ENCODE data around the gene SUPT20HL1. TPM values are rescaled to one million over a fixed set of nuclear protein-coding genes. Genes with fewer than 3 reads are reported as not detected.
"Not testable (repeated sequence)": the region's sequence is repeated elsewhere in the genome, so short reads cannot be mapped to it uniquely, and the experiment has no call there.

Gene SUPT20HL1
- total RNA-seq, 2 experiments from 2014 or later, result not detected

DNA sequence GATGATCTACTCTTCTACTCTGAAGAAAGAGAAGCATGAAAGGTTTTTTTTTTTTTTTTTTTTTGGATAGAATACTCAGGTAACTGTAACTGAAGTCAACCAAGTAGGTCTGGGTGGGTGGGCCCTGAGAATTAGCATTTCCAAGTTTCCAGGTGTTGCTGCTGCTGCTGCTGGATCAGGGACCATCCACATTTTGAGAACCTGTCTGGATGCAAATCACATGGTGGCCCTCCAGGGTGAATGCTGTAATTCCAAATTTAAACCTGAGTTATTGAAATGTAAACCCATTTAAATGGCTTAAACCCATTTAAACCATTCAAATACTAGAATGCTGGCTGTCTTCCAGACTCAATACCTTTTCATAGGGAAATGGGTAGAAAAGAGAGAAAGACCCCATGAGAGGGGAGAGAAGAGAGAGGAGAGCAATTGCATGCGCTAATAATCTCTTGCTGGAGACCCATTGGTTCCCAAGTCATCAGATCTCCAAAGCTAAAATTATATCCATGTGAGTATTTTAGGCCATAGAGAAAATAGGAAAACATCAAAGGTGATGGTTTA is 17.6 kb downstream of the SUPT20HL1 start:
- no peak overlapping the region for H3K4me2 ChIP-seq (ENCODE audit: low read length)
- H4K20me1 ChIP-seq (ENCODE audit: insufficient read depth, low read length), result no peaks in the 10 kb centered on the region
- ChIA-PET CTCF (ENCODE audit: unreplicated experiment) (no interaction called here), POLR2A (no interaction called here)
- H3K4me1 ChIP-seq (ENCODE audit: insufficient read depth, low read length, poor library complexity, severe bottlenecking), result no peaks in the 10 kb centered on the region
- no peaks in the 10 kb centered on the region for H3K9me2 ChIP-seq (ENCODE audit: insufficient read depth, low read length)
- H3K27ac ChIP-seq (ENCODE audit: low read depth, low read length, poor library complexity, severe bottlenecking), result no peak overlapping the region
- no peaks in the 10 kb centered on the region for H3K79me2 ChIP-seq (ENCODE audit: insufficient read depth, low read depth, low read length)
- H3K4me3 ChIP-seq (ENCODE audit: low read depth, low read length, poor library complexity, severe bottlenecking), result no peak overlapping the region
- DNase-seq (ENCODE audit: low spot score), result no peak
- no peak for TF ChIP-seq EZH2phosphoT487 (IDR thresholded peaks at IDR 0.05; ENCODE audit: borderline replicate concordance, low read depth, low read length)
- TF ChIP-seq, protein P1, sequence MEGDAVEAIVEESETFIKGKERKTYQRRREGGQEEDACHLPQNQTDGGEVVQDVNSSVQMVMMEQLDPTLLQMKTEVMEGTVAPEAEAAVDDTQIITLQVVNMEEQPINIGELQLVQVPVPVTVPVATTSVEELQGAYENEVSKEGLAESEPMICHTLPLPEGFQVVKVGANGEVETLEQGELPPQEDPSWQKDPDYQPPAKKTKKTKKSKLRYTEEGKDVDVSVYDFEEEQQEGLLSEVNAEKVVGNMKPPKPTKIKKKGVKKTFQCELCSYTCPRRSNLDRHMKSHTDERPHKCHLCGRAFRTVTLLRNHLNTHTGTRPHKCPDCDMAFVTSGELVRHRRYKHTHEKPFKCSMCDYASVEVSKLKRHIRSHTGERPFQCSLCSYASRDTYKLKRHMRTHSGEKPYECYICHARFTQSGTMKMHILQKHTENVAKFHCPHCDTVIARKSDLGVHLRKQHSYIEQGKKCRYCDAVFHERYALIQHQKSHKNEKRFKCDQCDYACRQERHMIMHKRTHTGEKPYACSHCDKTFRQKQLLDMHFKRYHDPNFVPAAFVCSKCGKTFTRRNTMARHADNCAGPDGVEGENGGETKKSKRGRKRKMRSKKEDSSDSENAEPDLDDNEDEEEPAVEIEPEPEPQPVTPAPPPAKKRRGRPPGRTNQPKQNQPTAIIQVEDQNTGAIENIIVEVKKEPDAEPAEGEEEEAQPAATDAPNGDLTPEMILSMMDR (conservative IDR thresholded peaks at IDR 0.05; ENCODE audit: low read length), result no peak
- no TSS peak for BruUV-seq (replicated peaks)
- H3K9me3 ChIP-seq (ENCODE audit: low read length), result no peaks in the 10 kb centered on the region
- H2AFZ ChIP-seq (ENCODE audit: low read length), result no peak overlapping the region
- no peaks in the 10 kb centered on the region for H3K36me3 ChIP-seq (ENCODE audit: insufficient read depth, low read length)
- intact Hi-C loops (cut with micrococcal nuclease; ENCODE audit: unreplicated experiment), result no loop called here

DNA sequence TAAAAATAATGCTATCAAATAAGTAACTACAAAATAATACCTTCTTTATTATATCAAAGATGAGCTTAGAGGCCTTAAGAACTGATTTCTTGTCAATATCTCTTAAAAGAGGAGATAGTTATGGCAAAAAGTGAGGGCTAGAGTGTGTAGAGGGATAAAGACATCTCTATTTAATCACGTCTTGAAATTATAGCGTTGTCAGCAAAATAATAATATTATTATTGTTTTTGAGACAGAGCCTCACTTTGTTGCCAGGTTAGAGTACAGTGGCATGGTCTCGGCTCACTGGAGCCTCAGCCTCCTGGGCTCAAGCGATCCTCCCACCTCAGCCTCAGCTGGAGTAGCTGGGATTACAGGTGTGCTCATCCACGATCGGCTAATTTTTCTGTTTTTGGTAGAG is 18.3 kb downstream of the SUPT20HL1 start:
- Histone ChIP-seq H3K9me2 (ENCODE audit: insufficient read depth, low read length) (no peaks in the 10 kb centered on the region), H3K4me3 (ENCODE audit: low read depth, low read length, poor library complexity, severe bottlenecking) (no peak overlapping the region), H4K20me1 (ENCODE audit: insufficient read depth, low read length) (no peaks in the 10 kb centered on the region), H3K4me2 (ENCODE audit: low read length) (no peak overlapping the region), H2AFZ (ENCODE audit: low read length) (no peak overlapping the region), H3K9me3 (ENCODE audit: low read length) (no peaks in the 10 kb centered on the region), H3K36me3 (ENCODE audit: insufficient read depth, low read length) (no peaks in the 10 kb centered on the region), H3K27ac (ENCODE audit: low read depth, low read length, poor library complexity, severe bottlenecking) (no peak overlapping the region), H3K79me2 (ENCODE audit: insufficient read depth, low read depth, low read length) (no peaks in the 10 kb centered on the region), H3K4me1 (ENCODE audit: insufficient read depth, low read length, poor library complexity, severe bottlenecking) (no peaks in the 10 kb centered on the region)
- CTCF ChIA-PET (ENCODE audit: unreplicated experiment), result no interaction called here
- intact Hi-C loops (cut with micrococcal nuclease; ENCODE audit: unreplicated experiment), result no loop called here
- POLR2A ChIA-PET, result no interaction called here
- BruUV-seq (replicated peaks), result no TSS peak
- TF ChIP-seq EZH2phosphoT487 (IDR thresholded peaks at IDR 0.05; ENCODE audit: borderline replicate concordance, low read depth, low read length), result no peak
- TF ChIP-seq, protein P1 (conservative IDR thresholded peaks at IDR 0.05; ENCODE audit: low read length), result no peak
- no peak for DNase-seq (ENCODE audit: low spot score)

DNA sequence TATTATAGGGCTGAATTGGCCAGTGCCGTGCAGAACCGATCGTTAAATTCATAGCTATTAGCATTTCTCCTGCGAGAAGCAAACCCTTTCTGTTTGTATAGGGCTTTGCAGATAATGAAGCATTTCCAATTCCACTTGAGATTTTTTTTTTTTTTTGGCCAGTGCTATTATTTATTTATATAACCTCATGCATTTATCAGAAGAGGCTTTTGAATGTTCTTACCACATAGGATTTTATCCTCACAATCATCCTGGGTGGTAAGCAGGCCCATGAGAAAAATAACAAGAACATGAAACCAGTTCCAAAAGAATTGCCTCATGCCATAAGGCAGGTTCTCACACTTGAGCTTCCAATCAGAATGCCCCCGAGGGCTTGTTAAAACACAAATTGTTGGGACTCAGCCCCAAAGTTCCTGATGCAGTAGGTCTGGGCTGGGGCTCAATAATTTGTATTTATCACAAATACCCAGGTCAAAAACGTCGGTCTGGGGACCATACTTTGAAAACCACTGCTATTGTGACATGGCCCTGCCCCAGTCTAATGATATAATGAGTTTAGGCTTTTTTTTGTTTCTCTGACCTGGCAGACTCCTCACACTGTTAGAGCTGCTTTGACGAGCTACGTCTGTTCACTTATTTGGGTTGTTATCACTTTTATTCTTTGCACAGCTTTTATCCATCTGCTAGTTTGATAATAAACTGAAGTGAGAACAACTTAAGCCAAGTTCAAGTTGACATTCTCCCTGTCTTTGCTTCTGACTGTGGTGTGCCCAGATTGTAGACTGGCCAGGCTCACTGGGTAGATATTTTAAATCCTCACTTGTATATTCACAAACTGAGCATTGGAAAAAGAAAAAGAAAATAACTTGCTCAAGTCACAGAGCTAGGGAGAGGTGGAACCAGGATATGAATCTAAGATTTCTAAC is 20.1 kb downstream of the SUPT20HL1 start:
- H3K4me2 ChIP-seq (ENCODE audit: low read length), result no peak overlapping the region
- no peaks in the 10 kb centered on the region for H3K36me3 ChIP-seq (ENCODE audit: insufficient read depth, low read length)
- H4K20me1 ChIP-seq (ENCODE audit: insufficient read depth, low read length), result no peaks in the 10 kb centered on the region
- BruUV-seq (replicated peaks), result no TSS peak
- no peak overlapping the region for H2AFZ ChIP-seq (ENCODE audit: low read length)
- POLR2A ChIA-PET, result no interaction called here
- H3K9me3 ChIP-seq (ENCODE audit: low read length), result no peaks in the 10 kb centered on the region
- H3K27ac ChIP-seq (ENCODE audit: low read depth, low read length, poor library complexity, severe bottlenecking), result no peak overlapping the region
- no peaks in the 10 kb centered on the region for H3K4me1 ChIP-seq (ENCODE audit: insufficient read depth, low read length, poor library complexity, severe bottlenecking)
- CTCF ChIA-PET (ENCODE audit: unreplicated experiment), result no interaction called here
- H3K9me2 ChIP-seq (ENCODE audit: insufficient read depth, low read length), result no peaks in the 10 kb centered on the region
- no peaks in the 10 kb centered on the region for H3K79me2 ChIP-seq (ENCODE audit: insufficient read depth, low read depth, low read length)
- no peak overlapping the region for H3K4me3 ChIP-seq (ENCODE audit: low read depth, low read length, poor library complexity, severe bottlenecking)
- TF ChIP-seq, protein P1 (conservative IDR thresholded peaks at IDR 0.05; ENCODE audit: low read length), result no peak
- no peak for TF ChIP-seq EZH2phosphoT487 (IDR thresholded peaks at IDR 0.05; ENCODE audit: borderline replicate concordance, low read depth, low read length)
- DNase-seq (ENCODE audit: low spot score), result no peak
- intact Hi-C loops (cut with micrococcal nuclease; ENCODE audit: unreplicated experiment), result no loop called here

DNA sequence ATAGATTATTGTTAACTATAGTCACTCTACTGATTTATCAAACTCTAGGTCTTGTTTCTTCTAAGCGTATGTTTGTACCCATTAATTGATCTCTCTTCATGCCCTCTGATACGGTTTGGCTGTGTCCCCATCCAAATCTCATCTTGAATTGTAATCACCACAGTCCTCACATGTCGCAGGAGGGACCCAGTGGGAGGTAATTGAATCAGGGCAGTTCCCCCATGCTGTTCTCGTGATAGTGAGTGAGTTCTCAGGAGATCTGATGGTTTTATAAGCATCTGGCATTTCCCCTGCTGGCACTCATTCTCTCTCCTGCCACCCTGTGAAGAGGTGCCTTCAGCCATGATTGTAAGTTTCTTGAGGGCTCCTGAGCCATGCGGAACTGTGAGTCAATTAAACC is 21.9 kb downstream of the SUPT20HL1 start:
- H3K27ac ChIP-seq (ENCODE audit: low read depth, low read length, poor library complexity, severe bottlenecking); H3K79me2 ChIP-seq (ENCODE audit: insufficient read depth, low read depth, low read length); H3K4me2 ChIP-seq (ENCODE audit: low read length); H3K9me3 ChIP-seq (ENCODE audit: low read length); H2AFZ ChIP-seq (ENCODE audit: low read length); H3K4me3 ChIP-seq (ENCODE audit: low read depth, low read length, poor library complexity, severe bottlenecking); H3K36me3 ChIP-seq (ENCODE audit: insufficient read depth, low read length); POLR2A ChIA-PET; H4K20me1 ChIP-seq (ENCODE audit: insufficient read depth, low read length); H3K9me2 ChIP-seq (ENCODE audit: insufficient read depth, low read length); H3K4me1 ChIP-seq (ENCODE audit: insufficient read depth, low read length, poor library complexity, severe bottlenecking); DNase-seq (ENCODE audit: low spot score); BruUV-seq (replicated peaks); CTCF ChIA-PET (ENCODE audit: unreplicated experiment); intact Hi-C loops (cut with micrococcal nuclease; ENCODE audit: unreplicated experiment): not testable (repeated sequence)

All from OCI-LY7 (cell line).